T-helper 22 cell (primary cell): ENCODE data around the gene CNTNAP2.

Experiments used
- DNase-seq: peaks from one replicate; pipeline ENCODE4 v3.0.0-alpha.2; 2020; ENCODE audit warnings: low read depth

Gene CNTNAP2

DNA sequence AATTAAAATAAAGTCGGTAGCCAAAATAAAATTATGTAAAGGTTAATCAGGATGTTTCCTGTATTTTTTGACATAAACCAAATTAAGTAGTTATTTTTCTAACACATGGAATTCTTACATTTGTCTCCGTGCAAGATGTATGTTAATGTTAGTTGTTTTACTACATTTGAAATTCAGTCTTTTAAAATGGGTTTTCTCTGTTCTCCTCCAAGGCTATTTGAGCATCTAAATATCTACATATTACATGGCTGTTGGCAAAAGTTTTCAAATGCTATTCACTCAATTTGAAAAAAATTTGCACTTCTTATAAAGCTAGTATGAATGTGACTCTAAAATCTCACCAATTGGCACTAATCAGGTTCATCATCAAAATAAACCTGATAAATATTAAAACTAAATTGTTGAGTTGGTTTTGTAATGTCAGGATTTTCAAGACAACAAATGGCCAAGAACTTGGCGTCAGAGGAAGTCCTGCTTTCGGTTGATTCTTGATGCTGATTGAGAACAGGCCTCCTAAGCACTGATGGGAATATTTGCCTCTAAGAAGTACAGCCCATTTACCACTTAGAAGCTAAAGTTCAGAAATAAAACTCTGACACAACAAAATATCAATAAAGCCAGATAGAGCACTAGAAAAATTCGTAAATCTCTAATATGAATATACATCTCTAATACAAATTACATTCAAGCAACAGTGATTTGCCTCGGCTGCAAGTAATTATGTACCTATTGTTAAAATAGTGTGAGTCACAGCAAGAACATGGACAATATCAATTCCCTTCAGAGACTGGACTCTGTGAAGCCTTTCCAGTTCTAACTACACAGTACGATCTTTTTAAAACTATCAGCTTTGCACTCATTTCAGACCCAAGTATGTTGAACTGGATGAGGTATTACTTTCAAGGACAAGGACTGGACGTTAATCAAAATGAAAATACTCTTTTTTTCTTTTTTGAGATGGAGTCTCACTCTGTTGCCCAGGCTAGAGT, 1740.8 kb downstream of the CNTNAP2 start:
- DNase-seq: no peak

DNA sequence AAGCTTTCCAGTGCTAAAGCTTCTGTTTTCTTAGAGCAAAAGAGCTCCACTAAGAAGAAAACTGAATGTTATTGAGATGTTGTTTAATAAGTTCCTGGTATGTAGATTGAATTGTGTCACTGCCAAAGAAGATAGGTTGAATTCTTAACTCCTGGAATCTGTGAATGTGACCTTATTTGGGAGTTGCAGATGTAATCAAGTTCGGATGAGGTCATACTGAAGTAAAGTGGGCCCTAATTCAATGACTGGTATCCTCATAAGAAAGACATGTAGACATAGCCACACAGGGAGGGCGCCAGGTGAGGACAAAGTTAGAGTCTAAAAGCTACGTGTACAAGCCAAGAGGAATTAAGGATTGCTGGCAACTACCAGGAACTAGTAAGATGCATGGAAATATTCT, 1741.8 kb downstream of the CNTNAP2 start:
- DNase-seq: no peak

DNA sequence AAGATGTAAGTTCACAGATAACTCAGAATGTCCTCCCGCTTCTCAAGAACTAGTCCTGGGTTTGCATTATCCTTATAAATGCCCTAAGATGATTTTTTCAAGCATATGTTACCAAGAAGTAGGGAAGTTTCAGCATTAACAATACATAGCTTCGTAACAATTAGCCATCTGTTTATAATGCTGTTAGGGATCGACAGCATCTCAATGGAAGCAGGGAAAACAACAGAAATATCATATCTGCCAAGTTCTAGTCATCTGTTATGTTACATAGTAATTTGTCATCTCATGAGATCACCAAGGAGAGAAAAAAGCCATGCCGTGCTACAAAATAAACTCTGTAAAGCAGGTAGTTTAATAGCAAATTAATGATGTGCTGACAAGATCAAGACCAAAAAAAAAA, 1742.4 kb downstream of the CNTNAP2 start:
- no peak for DNase-seq

DNA sequence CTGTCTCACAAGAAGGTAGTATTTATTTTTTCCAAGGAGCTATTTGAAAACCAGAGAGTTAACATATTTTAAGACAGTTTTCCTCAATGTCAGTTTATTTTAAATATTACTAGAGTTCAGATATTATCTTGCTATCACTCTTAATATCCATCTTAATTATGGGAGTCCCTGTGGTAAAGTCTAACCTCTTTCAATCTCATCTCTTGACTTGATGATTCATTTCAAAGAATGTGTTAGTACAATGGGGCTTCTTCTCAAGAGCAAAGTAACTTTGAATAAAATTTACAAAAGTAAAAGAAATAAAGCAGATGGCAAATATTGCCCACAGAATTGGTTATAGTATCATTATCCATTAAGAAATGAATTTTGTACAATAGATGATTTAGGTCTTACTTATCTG, 1742.9 kb downstream of the CNTNAP2 start:
- DNase-seq: no peak

- DNase-seq: no peak
Observed at GRCh38 chr7:147861058-147861716, 1744.6 kb downstream of the CNTNAP2 start.

DNA sequence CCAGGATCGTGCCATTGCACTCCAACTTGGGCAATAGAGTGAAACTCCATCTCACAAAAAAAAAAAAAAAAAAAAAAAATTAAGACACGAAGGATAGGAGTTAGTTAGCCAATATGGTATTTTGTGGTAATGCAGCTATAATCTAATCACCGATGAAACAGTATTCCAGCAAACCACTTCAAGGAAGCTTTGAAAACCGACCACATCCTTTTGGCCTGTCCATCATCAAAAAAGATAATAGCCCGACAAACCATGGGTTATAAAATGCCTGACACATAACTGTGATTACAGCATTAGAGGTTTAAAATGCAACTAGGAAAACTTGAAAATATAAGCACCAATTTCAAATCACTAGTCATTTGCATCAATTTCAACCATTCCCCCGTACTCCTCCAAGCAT, 1745.3 kb downstream of the CNTNAP2 start:
- DNase-seq: no peak

DNA sequence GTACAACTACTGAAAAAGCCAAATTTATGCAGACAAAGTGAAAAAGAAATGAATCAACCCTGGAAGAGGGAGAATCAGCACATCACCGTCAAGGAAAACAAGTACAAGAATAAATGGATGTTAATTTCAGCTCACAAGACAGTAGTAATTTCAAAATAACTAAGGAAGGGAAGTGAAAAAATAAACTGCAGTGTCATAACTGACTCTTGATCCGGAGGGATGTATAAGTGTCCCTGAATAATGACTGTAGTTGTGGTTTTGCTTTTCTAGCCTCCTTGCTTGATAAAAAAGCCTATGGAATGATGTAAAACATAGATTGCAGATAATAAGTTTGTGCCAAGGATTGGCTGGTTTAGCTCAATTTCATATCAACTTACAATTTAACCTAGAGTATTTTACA, 1752.9 kb downstream of the CNTNAP2 start:
- DNase-seq: no peak

DNA sequence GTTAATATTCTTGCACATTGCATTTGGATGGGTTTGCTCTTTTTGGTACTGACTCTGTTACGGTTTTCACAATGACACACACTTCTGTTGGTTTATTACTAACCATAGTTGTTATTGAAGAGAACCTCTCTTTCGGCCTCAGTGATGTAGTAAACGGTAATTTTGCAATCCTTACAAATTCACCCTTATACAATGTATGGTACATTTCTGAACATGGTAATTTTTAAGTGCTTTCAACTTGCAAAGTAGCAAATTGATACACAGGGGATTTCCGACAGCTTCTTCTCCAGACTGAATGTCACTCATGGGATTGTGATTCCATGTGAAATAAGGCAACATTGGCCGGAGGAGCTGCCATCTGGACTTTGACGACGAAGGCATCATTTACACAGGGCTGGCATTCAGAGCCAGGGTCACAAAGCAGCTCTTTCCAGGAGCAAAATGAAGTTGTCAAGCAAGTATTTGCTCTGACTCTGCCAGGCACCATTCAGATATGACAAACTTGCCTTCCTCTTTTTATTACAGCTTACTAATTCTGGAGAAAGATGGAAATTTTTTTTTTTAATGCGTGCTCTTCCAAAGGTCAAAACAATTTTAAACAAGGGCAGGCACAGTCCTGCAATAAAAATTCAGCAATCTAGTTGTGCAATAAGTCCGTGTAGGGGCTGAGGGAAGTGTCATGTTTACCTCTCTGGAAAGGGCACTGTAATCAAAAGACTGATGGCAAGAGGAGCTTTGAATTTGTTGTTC, 1762.5 kb downstream of the CNTNAP2 start:
- DNase-seq: no peak

- DNase-seq: no peak
Observed at GRCh38 chr7:147885869-147886268, 1769.3 kb downstream of the CNTNAP2 start.

GRCh38 chr7:147894271-147894670, 1777.7 kb downstream of the CNTNAP2 start:
- DNase-seq: no peak

GRCh38 chr7:147896121-147896520, 1779.5 kb downstream of the CNTNAP2 start:
- no peak for DNase-seq

GRCh38 chr7:147903536-147904218, 1787.1 kb downstream of the CNTNAP2 start:
- no peak for DNase-seq

GRCh38 chr7:147904219-147904576, 1787.6 kb downstream of the CNTNAP2 start:
- DNase-seq: no peak

DNA sequence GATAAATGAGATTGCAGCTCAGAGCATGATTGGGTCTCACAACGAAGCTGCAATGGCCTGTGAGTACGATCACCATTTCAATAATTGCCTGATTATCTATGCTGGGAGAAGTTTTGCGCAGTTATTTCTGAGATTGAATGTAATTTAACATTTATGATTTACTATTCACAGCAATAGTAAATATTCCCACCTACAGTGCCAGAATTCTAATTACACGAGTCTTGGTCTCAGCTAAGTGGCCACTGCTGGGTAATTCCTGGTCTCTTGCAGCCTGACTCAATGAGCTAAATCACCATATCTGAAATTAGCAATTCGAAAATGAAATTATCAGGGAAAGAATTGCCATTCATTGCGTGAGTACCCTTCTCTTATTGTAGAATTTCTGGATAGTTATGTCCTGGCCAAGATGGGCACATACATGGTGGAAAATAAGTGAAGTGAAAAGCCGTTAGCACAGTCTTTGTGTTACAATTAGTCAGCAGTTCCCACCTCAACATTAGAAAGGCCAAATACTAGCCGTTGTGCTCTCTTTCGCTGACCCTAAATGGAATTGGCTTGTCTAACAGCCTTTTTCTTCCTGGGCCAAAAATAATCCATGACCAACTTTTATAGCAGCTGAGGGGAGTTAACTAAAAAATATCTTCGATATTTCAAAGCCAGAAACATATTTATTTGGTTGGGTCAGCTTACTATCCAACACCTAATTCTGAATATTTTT, 1793.0 kb downstream of the CNTNAP2 start:
- DNase-seq: no peak

DNA sequence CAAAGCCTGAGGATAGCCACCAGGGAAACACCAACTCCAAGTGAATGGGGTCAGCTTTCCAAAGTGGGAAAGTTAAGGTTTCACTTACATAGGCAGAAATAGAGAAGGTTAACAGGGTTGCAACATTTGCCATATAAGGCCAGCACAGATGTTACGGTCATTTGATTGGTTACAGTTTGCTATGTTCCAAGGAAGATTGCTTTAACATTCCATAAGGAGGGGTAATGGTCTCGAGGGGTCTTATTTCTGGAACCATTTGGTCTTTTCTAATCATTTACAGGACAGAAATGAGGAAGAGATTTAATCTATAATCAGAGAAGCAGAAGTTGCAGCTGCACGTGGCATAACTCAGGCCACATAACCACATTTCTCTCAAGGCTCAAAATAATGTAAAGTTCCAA, 1794.6 kb downstream of the CNTNAP2 start:
- no peak for DNase-seq

- no peak for DNase-seq
Observed at GRCh38 chr7:147912291-147912690, 1795.7 kb downstream of the CNTNAP2 start.

GRCh38 chr7:147912946-147913638, 1796.5 kb downstream of the CNTNAP2 start:
- no peak for DNase-seq

DNA sequence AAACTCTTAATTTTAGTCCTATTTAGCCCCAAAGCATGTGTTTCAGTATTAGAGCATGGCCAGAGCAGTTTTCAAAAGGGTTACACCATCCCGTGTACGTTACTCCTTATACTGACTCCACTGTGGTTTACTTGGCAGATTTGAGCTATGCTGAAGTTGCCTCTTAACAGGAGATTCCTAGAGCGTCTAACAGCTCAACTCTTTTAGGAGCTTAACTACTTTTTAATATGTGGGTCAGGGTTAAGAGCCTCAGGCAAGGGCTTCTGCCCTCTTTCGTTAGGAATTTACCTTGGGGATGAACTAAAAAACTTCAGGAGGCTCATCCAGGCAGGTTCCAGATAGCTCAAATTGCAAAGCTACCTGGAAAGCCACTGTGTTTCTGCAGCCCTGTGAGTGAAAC, 1799.2 kb downstream of the CNTNAP2 start:
- no peak for DNase-seq

DNA sequence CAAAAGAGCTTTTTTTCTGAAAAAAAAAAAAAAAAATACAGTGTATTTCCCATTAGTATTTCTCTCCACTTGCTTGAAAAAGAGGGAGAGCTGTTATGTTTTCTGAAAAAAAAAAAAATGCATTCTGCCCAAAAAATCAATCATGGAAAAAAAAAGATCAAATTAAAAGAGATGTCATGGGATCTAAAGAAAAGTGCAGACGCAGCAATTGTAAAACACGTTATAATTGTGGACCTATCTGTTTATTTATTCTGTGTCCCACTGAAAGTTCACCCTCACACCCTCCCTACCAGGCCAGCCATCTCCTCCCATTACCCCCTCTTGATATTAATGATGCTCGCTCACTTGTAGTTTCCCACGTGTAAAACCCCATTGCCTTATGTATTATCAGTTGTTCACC, 1800.0 kb downstream of the CNTNAP2 start:
- no peak for DNase-seq

- DNase-seq: no peak
Observed at GRCh38 chr7:147923841-147924240, 1807.2 kb downstream of the CNTNAP2 start.

GRCh38 chr7:147937428-147937827, 1820.8 kb downstream of the CNTNAP2 start:
- no peak for DNase-seq
